Lung (tissue), 16 donors: Measurements from ENCODE around the gene VEZT. TPM values are rescaled to one million over a fixed set of nuclear protein-coding genes. Genes with fewer than 3 reads are reported as not detected.

ENCODE experiments used
- ATAC-seq: fragments of 200-7000 bp; cut with Tn5 transposase; one replicate; pipeline ENCODE4 v1.9.1; 2020; ENCODE audit warnings: moderate number of reproducible peaks; ENCODE audit not compliant: insufficient read depth, low FRiP score
- DNase-seq, 3 donors: peaks; one replicate each; pipeline ENCODE4 v3.0.0-alpha.2; 2013 to 2017
- H3K27ac ChIP-seq, 2 donors: one replicate each; pipeline ENCODE4 v1.5.1; 2013; ENCODE audit warnings: mild to moderate bottlenecking in 2 of 2, moderate library complexity in 2 of 2, control low read depth in 1 of 2, inconsistent platforms in 1 of 2, low read depth in 1 of 2, low read length in 1 of 2
- H3K27me3 ChIP-seq, 3 donors: one replicate each; pipeline ENCODE4 v1.5.1; 2013; ENCODE audit warnings: low read length in 2 of 3; ENCODE audit not compliant: control insufficient read depth in 3 of 3, insufficient read depth in 3 of 3
- H3K36me3 ChIP-seq, 4 donors: one replicate each; pipeline ENCODE4 v1.5.1; 2013; ENCODE audit warnings: low read length in 4 of 4, mild to moderate bottlenecking in 1 of 4, moderate library complexity in 1 of 4; ENCODE audit not compliant: control insufficient read depth in 4 of 4, insufficient read depth in 4 of 4
- H3K4me1 ChIP-seq, 5 donors: one replicate each; pipeline ENCODE4 v1.5.1; 2013; ENCODE audit warnings: low read length in 5 of 5, mild to moderate bottlenecking in 2 of 5, moderate library complexity in 1 of 5; ENCODE audit not compliant: control insufficient read depth in 5 of 5, insufficient read depth in 5 of 5
- H3K4me3 ChIP-seq: one replicate; pipeline ENCODE4 v1.5.1; 2013; ENCODE audit warnings: mild to moderate bottlenecking, control low read depth, moderate library complexity
- H3K9ac ChIP-seq, 2 donors: one replicate each; pipeline ENCODE4 v1.5.1; 2013; ENCODE audit warnings: low read length in 2 of 2, control low read depth in 1 of 2; ENCODE audit not compliant: insufficient read depth in 1 of 2
- H3K9me3 ChIP-seq, 4 donors: one replicate each; pipeline ENCODE4 v1.5.1; 2013; ENCODE audit warnings: low read length in 3 of 4, mild to moderate bottlenecking in 1 of 4, moderate library complexity in 1 of 4; ENCODE audit not compliant: control insufficient read depth in 4 of 4, insufficient read depth in 3 of 4
- WGBS, 2 donors: extraction: QIAGEN DNeasy Blood & Tissue Kit; methylation state at CpG; one replicate each; pipeline ENCODE4 v1.1.7; 2013; 5-methylcytosine and 5-hydroxymethylcytosine counted together
- long read RNA-seq, 5 donors: transcript quantifications; one replicate each; lab custom pipeline, GENCODE V29; 2026
- polyA plus RNA-seq, 2 donors: library from polyadenylated mRNA; stranded (reverse); fragments of 200-250 nt; gene quantifications; one replicate each; pipeline ENCODE4 v1.2.1, GENCODE V29; 2013
- total RNA-seq, 2 donors: library from RNA; depleted of rRNA in 1 of 2; stranded (reverse); fragments of >200 nt in 1 of 2; gene quantifications; one replicate each; pipeline ENCODE4 v1.2.1, GENCODE V29; 2014 to 2021
- TF ChIP-seq, protein P1 (sequence below): IDR thresholded peaks from 2 replicates; pipeline ENCODE4 v1.5.1; 2012; ENCODE audit warnings: mild to moderate bottlenecking; ENCODE audit errors: control extremely low read depth, extremely low read depth
- donor health status: control.
- donor health status: control.
- donor health status: Bipolar disorder and iron deficiency.
- donor health status: healthy.
- donor health status: DM: yes; HTN: yes; CAD: no.

Gene VEZT, protein sequence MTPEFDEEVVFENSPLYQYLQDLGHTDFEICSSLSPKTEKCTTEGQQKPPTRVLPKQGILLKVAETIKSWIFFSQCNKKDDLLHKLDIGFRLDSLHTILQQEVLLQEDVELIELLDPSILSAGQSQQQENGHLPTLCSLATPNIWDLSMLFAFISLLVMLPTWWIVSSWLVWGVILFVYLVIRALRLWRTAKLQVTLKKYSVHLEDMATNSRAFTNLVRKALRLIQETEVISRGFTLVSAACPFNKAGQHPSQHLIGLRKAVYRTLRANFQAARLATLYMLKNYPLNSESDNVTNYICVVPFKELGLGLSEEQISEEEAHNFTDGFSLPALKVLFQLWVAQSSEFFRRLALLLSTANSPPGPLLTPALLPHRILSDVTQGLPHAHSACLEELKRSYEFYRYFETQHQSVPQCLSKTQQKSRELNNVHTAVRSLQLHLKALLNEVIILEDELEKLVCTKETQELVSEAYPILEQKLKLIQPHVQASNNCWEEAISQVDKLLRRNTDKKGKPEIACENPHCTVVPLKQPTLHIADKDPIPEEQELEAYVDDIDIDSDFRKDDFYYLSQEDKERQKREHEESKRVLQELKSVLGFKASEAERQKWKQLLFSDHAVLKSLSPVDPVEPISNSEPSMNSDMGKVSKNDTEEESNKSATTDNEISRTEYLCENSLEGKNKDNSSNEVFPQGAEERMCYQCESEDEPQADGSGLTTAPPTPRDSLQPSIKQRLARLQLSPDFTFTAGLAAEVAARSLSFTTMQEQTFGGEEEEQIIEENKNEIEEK
- total RNA-seq (100 to 1,000 TPM in 1 of 2 donors, 10 to 100 TPM in 1; 64.7 to 144 TPM), polyA plus RNA-seq (10 to 100 TPM; 28.6 to 30.0 TPM)
- long read RNA-seq, donor 1, full-length matches to known transcripts: 8 of 41 reads
- long read RNA-seq, donor 1, partial matches to known transcripts: 33 of 41 reads
- long read RNA-seq, donor 1, other reads (novel, unspliced or antisense): 0 of 41 reads
- long read RNA-seq, donor 2, partial matches to known transcripts: 20 of 20 reads
- long read RNA-seq, donor 2, other reads (novel, unspliced or antisense): 0 of 20 reads
- long read RNA-seq, donor 3, full-length matches to known transcripts: 3 of 42 reads
- long read RNA-seq, donor 3, partial matches to known transcripts: 39 of 42 reads
- long read RNA-seq, donor 3, other reads (novel, unspliced or antisense): 0 of 42 reads
- long read RNA-seq, donor 4, full-length matches to known transcripts: 4 of 50 reads
- long read RNA-seq, donor 4, partial matches to known transcripts: 46 of 50 reads
- long read RNA-seq, donor 4, other reads (novel, unspliced or antisense): 0 of 50 reads
- long read RNA-seq, donor 5, full-length matches to known transcripts: 9 of 66 reads
- long read RNA-seq, donor 5, partial matches to known transcripts: 57 of 66 reads
- long read RNA-seq, donor 5, other reads (novel, unspliced or antisense): 0 of 66 reads

- H3K27me3 ChIP-seq: no peaks in the 10 kb centered on the region
- 0 to 1% methylated on average over 64 to 75 of the region's 75 CpGs for WGBS, 2 donors
- H3K4me1 ChIP-seq: peaks cover 3 to 15% (median 8%) of the 10 kb centered on the region in 5 donors
- TF ChIP-seq, protein P1, sequence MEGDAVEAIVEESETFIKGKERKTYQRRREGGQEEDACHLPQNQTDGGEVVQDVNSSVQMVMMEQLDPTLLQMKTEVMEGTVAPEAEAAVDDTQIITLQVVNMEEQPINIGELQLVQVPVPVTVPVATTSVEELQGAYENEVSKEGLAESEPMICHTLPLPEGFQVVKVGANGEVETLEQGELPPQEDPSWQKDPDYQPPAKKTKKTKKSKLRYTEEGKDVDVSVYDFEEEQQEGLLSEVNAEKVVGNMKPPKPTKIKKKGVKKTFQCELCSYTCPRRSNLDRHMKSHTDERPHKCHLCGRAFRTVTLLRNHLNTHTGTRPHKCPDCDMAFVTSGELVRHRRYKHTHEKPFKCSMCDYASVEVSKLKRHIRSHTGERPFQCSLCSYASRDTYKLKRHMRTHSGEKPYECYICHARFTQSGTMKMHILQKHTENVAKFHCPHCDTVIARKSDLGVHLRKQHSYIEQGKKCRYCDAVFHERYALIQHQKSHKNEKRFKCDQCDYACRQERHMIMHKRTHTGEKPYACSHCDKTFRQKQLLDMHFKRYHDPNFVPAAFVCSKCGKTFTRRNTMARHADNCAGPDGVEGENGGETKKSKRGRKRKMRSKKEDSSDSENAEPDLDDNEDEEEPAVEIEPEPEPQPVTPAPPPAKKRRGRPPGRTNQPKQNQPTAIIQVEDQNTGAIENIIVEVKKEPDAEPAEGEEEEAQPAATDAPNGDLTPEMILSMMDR: peak; percentile 47
- H3K36me3 ChIP-seq: no peaks in the 10 kb centered on the region
- peak within 1 kb of the TSS; percentile 63 to 96 for H3K9ac ChIP-seq
- peak; percentile 96 for ATAC-seq
- peak within 1 kb of the TSS; percentile 69 for H3K4me3 ChIP-seq
- peak; percentile 100 for DNase-seq
- peak within 1 kb of the TSS; percentile 96 to 97 for H3K27ac ChIP-seq
- H3K9me3 ChIP-seq: no peaks in the 10 kb centered on the region
Observed at GRCh38 chr12:95217377-95218149, at the start of gene VEZT, which contains the start of gene FGD6. TSS of gene VEZT (plus strand) at chr12:95217807. CDS start at chr12:95217851, 44 bp downstream. TSS of gene FGD6 (minus strand) at chr12:95217467. CDS start at chr12:95217240, 227 bp downstream.

DNA sequence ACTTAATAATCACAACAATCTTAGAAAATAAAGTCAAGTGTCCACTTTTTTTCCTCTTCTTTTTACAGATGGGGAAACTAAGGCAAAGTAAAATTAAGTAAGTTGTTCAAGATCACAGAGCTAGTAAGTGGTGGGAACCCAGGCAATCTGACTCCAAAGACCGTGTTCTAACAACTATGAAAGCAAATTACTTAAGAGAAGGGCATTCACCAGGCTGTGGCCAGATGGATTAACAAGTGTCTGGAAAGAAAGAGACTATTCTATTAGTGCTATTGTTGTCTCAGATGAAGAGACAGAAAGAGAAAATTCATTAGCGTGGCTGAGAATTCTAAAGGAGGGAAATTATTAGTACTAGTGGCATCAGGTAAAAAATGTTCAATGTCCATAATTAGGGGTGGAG is 48.9 kb upstream of the VEZT start:
- Histone ChIP-seq H3K9me3 (no peaks in the 10 kb centered on the region), H3K4me1 (peaks cover 2 to 21% (median 11%) of the 10 kb centered on the region in 5 donors), H3K4me3 (no peak overlapping the region), H3K27ac (no peak overlapping the region), H3K27me3 (no peaks in the 10 kb centered on the region), H3K9ac (no peak overlapping the region), H3K36me3 (peaks cover 0 to 7% (median 0%) of the 10 kb centered on the region in 4 donors)
- 81 to 89% methylated on average over 2 of the region's 2 CpGs for WGBS, 2 donors
- no peak for ATAC-seq
- no peak for DNase-seq
- TF ChIP-seq, protein P1: no peak

GRCh38 chr12:95169368-95169767 is 48.2 kb upstream of the VEZT start:
- TF ChIP-seq, protein P1: no peak
- H3K27me3 ChIP-seq: no peaks in the 10 kb centered on the region
- peaks cover 2 to 23% (median 14%) of the 10 kb centered on the region in 5 donors for H3K4me1 ChIP-seq
- H3K27ac ChIP-seq: no peak overlapping the region
- ATAC-seq (peak; percentile 60), DNase-seq (peak in 1 of 3 donors; percentile 33)
- H3K36me3 ChIP-seq: peaks cover 0 to 7% (median 0%) of the 10 kb centered on the region in 4 donors
- H3K9me3 ChIP-seq: no peaks in the 10 kb centered on the region
- 32 to 48% methylated on average over 4 of the region's 4 CpGs for WGBS, 2 donors
- H3K4me3 ChIP-seq: no peak overlapping the region
- H3K9ac ChIP-seq: no peak overlapping the region
